Cardiac muscle cell (in vitro differentiated cells and primary cell): ENCODE measurements around the gene TBC1D4. TPM values are rescaled to one million over a fixed set of nuclear protein-coding genes. Genes with fewer than 3 reads are reported as not detected.
"Not testable (repeated sequence)": the region's sequence is repeated elsewhere in the genome, so short reads cannot be mapped to it uniquely, and the experiment has no call there.

Experiments used
- DNase-seq, 2 donors: peaks; one replicate each; pipeline versions ENCODE4 v3.0.0 to v3.0.0-alpha.2; 2010 to 2017; ENCODE audit warnings: low read depth in 1 of 2, low spot score in 1 of 2
- H3K27ac ChIP-seq: fragments of 200-600 bp; sonication (generic); 2 replicates; pipeline ENCODE4 v1.5.1; 2016
- H3K27me3 ChIP-seq: fragments of 200-600 bp; sonication (generic); 2 replicates; pipeline ENCODE4 v1.6.0; 2016; ENCODE audit warnings: control low read depth
- H3K36me3 ChIP-seq: fragments of 200-600 bp; sonication (generic); 2 replicates; pipeline ENCODE4 v1.5.1; 2016; ENCODE audit warnings: control low read depth
- H3K4me1 ChIP-seq: fragments of 200-600 bp; sonication (generic); 2 replicates; pipeline ENCODE4 v1.8.1; 2017; ENCODE audit warnings: low read depth, mild to moderate bottlenecking, mixed run types
- H3K4me3 ChIP-seq: fragments of 200-600 bp; sonication (generic); 2 replicates; pipeline ENCODE4 v1.5.1; 2016; ENCODE audit warnings: mild to moderate bottlenecking
- H3K9me3 ChIP-seq: fragments of 200-600 bp; sonication (generic); 2 replicates; pipeline ENCODE4 v1.5.1; 2017; ENCODE audit warnings: low read depth, mild to moderate bottlenecking, control low read depth
- polyA plus RNA-seq: library from polyadenylated mRNA; unstranded; fragments of >200 nt; fragmentation: Nextera tagmentation; extraction: Ambion mirVana; gene quantifications from 2 replicates; pipeline ENCODE4 v1.2.1, GENCODE V29; 2016
- total RNA-seq: library from RNA; depleted of rRNA; stranded (reverse); fragments of >200 nt; gene quantifications from 2 replicates; pipeline ENCODE4 v1.2.3, GENCODE V29; 2016
- TF ChIP-seq, protein P1 (sequence below): IDR thresholded peaks from 2 replicates; pipeline ENCODE4 v1.5.1; 2012; ENCODE audit warnings: low read depth, mild to moderate bottlenecking, low read length

TBC1D4 gene
- total and polyA plus RNA-seq, 2 experiments from 2014 or later = 14.8 to 43.7 TPM

DNA sequence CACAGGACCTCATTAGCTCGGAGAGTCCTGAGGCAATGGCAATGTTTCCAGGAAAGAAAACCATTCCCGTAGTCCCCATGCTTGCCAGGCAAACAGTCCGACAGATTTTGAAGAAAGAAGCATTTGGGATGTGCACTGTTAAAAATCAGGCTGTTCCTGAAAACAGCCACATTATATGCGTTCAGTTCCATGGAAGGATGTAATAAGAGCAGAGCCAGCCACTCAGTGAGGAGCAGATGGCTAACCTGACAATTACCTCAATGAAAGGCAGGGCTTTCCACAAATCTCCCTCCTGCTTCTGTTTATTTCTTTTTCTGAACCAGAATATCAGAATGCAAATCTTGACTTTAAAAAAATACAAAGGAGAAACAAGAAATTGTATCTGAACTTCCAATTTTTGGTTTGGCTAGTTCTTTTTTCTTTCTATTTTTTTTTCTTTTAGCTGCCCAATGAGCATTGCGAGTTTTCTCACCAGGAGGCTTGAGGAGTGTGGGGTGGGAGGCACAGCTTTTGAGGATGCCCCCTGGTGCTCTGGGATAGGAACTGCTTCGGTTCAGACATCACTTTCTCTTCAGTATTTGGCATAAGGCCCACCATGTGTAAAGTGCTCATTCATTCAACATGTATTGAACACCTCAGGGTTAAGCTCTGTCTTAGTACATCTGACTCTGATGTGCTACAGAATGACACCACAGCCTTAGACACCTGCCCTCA, 124.2 kb downstream of the TBC1D4 start:
- H3K4me3 ChIP-seq = no peak overlapping the region
- H3K9me3 ChIP-seq = no peaks in the 10 kb centered on the region
- no peak overlapping the region for H3K27ac ChIP-seq
- DNase-seq = peak; percentile 37 to 79
- H3K27me3 ChIP-seq = no peaks in the 10 kb centered on the region
- peaks cover 2% of the 10 kb centered on the region for H3K4me1 ChIP-seq
- peaks cover 7% of the 10 kb centered on the region for H3K36me3 ChIP-seq
- TF ChIP-seq, protein P1, sequence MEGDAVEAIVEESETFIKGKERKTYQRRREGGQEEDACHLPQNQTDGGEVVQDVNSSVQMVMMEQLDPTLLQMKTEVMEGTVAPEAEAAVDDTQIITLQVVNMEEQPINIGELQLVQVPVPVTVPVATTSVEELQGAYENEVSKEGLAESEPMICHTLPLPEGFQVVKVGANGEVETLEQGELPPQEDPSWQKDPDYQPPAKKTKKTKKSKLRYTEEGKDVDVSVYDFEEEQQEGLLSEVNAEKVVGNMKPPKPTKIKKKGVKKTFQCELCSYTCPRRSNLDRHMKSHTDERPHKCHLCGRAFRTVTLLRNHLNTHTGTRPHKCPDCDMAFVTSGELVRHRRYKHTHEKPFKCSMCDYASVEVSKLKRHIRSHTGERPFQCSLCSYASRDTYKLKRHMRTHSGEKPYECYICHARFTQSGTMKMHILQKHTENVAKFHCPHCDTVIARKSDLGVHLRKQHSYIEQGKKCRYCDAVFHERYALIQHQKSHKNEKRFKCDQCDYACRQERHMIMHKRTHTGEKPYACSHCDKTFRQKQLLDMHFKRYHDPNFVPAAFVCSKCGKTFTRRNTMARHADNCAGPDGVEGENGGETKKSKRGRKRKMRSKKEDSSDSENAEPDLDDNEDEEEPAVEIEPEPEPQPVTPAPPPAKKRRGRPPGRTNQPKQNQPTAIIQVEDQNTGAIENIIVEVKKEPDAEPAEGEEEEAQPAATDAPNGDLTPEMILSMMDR = peak; percentile 77

DNA sequence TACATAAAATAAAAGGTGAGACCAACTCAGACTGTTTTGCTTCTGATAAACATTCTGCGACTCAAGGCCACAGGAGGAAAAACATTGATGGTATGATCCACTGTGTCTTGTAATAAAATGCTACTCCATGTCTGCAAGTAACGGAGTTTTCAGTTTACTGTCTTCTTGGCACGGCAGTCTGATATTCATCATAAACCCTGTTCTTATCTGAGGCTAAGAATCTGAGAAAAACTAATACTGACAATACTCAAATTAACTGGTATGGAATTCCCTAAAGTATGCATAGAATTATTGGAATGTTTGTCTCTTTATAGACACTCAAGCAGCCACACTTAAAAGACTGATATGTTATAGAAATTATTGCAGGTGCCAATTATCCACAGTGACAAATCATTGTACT, 125.5 kb downstream of the TBC1D4 start:
- DNase-seq = no peak
- peaks cover 7% of the 10 kb centered on the region for H3K36me3 ChIP-seq
- H3K4me3 ChIP-seq = no peak overlapping the region
- TF ChIP-seq, protein P1 = no peak
- H3K27me3 ChIP-seq = no peaks in the 10 kb centered on the region
- no peaks in the 10 kb centered on the region for H3K9me3 ChIP-seq
- H3K27ac ChIP-seq = no peak overlapping the region
- H3K4me1 ChIP-seq = no peaks in the 10 kb centered on the region

DNA sequence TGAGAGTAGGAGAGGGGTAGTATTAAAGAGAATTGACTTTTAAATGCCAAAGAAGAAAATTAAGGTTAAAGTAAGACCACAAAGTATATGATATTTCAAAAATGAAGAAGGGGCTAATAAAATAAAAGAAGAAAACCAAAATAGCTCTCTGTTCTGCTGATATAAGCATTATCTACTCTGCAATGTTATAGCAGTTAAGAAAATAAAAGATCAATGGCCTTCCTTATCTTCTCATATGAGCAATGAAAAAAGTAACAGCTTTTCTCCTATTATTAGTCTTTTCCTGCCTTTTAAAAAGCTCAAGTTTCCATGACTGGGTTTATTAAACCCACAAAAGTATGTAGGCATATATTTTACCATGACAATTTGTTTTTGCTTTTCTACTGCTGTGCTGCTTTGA, 126.4 kb downstream of the TBC1D4 start:
- no peak for DNase-seq
- H3K27me3 ChIP-seq = no peaks in the 10 kb centered on the region
- peaks cover 7% of the 10 kb centered on the region for H3K36me3 ChIP-seq
- TF ChIP-seq, protein P1 = no peak
- no peaks in the 10 kb centered on the region for H3K4me1 ChIP-seq
- no peak overlapping the region for H3K4me3 ChIP-seq
- no peak overlapping the region for H3K27ac ChIP-seq
- no peaks in the 10 kb centered on the region for H3K9me3 ChIP-seq

DNA sequence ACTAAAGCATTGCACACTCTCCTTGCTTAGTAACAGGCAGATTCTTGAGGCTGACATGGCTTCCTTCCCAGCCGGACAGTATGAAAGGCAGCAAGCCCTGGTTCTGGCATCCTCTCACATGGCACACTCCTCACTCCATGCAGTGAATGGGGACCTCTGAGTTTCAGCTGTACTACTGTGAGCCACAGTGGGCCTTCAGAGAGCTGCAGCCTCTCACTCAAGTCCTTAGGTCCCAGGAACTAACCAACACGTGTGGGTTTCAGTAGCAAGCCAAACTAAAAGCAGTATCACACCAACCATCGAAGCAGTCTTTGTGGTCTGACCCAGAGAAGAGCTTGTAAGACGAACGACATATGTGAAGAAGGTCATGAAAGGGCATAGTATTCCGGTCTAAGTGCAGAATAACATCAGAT, 128.2 kb downstream of the TBC1D4 start:
- no peaks in the 10 kb centered on the region for H3K27me3 ChIP-seq
- no peak overlapping the region for H3K4me3 ChIP-seq
- TF ChIP-seq, protein P1 = no peak
- H3K27ac ChIP-seq = no peak overlapping the region
- peaks cover 7% of the 10 kb centered on the region for H3K36me3 ChIP-seq
- H3K9me3 ChIP-seq = no peaks in the 10 kb centered on the region
- DNase-seq = peak in 1 of 2 donors; percentile 21
- H3K4me1 ChIP-seq = no peaks in the 10 kb centered on the region

DNA sequence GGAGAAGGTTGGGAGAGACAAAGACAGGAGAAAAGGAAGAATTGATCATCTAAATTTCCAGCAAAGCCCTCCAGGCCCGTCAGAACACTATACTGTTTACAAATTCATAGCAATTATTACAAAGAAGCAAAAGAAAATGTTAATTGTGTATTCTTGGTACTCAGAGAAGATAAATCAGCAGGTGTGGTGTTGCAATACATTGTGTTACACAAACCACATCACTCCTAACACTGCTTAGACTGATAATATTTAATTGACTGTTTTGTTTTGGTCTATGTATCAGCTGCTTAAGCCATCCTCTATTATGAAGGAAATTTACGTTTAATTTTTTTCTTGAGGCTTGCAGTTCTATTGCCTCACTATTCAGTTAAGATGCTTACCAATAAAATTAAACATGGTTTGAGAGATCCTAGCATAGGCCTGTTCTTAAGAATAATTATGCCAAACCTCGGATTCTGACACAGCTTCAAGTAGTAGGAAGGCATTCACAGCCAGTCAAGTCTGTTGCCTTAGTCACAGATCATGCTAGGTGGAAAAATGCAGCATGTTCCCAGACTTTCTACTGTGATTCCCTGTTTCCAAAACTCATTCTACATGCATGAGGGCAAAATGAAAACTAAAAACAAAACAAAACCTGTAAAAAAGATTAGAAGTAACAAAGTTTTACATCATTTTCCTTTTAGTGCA, 129.2 kb downstream of the TBC1D4 start:
- Histone ChIP-seq H3K4me3 (no peak overlapping the region), H3K4me1 (no peaks in the 10 kb centered on the region), H3K36me3 (peaks cover 12% of the 10 kb centered on the region), H3K27me3 (no peaks in the 10 kb centered on the region), H3K27ac (no peak overlapping the region), H3K9me3 (no peaks in the 10 kb centered on the region)
- DNase-seq = no peak
- TF ChIP-seq, protein P1 = no peak

DNA sequence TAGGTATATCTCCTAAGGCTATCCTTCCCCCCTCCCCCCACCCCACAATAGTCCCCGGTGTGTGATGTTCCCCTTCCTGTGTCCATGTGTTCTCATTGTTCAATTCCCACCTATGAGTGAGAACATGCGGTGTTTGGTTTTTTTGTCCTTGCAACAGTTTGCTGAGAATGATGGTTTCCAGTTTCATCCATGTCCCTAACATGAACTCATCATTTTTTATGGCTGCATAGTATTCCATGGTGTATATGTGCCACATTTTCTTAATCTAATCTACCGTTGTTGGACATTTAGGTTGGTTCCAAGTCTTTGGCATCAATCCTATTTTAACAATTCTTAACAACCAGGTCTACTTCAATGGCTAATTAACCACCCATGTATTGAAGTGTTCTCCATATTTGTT, 130.4 kb downstream of the TBC1D4 start:
- H3K4me3 ChIP-seq, H3K9me3 ChIP-seq, H3K27me3 ChIP-seq, H3K4me1 ChIP-seq, DNase-seq, H3K27ac ChIP-seq: not testable (repeated sequence)
- H3K36me3 ChIP-seq = peaks cover 12% of the 10 kb centered on the region
